HL-60 (cell line): ENCODE measurements around the gene DIRAS2.

Experiments
- DNase-seq, 2 experiments: peaks; one replicate each; pipeline ENCODE4 v3.0.0-alpha.2; 2010 to 2020; ENCODE audit warnings: low read depth in 1 of 2, low spot score in 1 of 2
- H3K27ac ChIP-seq: fragments of 250-450 bp; sonication (Bioruptor Pico); replicated peaks from 2 replicates; pipeline ENCODE4 v1.5.1; 2020; ENCODE audit warnings: mild to moderate bottlenecking, moderate library complexity
- H3K27me3 ChIP-seq: fragments of 250-450 bp; sonication (Bioruptor Pico); 2 replicates; pipeline ENCODE4 v1.5.1; 2021; ENCODE audit warnings: mild to moderate bottlenecking, moderate library complexity; ENCODE audit not compliant: insufficient read depth, poor library complexity, severe bottlenecking
- H3K4me3 ChIP-seq: replicated peaks from 2 replicates; pipeline ENCODE4 v1.5.1; 2011; ENCODE audit warnings: mild to moderate bottlenecking, control low read depth, low read length; ENCODE audit not compliant: insufficient read depth
- GABPA ChIP-seq: IDR thresholded peaks from 2 replicates; pipeline ENCODE4 v1.6.1; 2012; ENCODE audit warnings: low read depth
- POLR2AphosphoS5 ChIP-seq: IDR thresholded peaks from 2 replicates; pipeline ENCODE4 v1.6.1; 2012; ENCODE audit warnings: low read depth
- SPI1 ChIP-seq: IDR thresholded peaks from 2 replicates; pipeline ENCODE4 v1.6.1; 2012; ENCODE audit warnings: low read depth, mild to moderate bottlenecking, borderline replicate concordance
- TF ChIP-seq, protein P1 (sequence below): IDR thresholded peaks from one replicate; pipeline ENCODE4 v1.5.1; 2011; ENCODE audit warnings: low read length, control low read depth, inconsistent platforms; ENCODE audit not compliant: insufficient read depth
- TF ChIP-seq, protein P2 (sequence below): IDR thresholded peaks from 2 replicates; pipeline ENCODE4 v1.6.1; 2012; ENCODE audit warnings: low read depth; ENCODE audit not compliant: insufficient replicate concordance

The DIRAS2 gene

DNA sequence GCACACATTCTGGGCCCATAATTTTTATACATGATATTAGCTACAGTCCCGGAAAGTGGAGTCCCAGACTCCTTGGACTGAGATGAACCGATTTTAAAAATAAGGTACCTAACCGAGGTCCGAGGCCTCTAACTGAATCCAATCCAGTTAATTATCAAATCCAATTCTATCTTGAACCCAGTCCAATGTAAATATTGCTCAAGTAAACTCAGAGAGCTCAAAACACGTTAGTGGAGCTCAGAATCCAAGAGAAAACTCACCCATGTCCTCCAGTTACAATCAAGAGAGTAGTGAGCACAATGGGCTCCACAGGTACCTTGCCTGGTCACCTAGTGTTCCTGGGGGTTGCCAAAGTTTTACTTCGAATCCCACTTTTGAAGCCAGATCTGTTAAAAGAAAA, 37.9 kb upstream of the DIRAS2 start:
- Histone ChIP-seq H3K27ac (no peak overlapping the region), H3K27me3 (peaks cover 3% of the 10 kb centered on the region), H3K4me3 (no peak overlapping the region)
- TF ChIP-seq SPI1 (no peak), GABPA (no peak), POLR2AphosphoS5 (no peak)
- TF ChIP-seq, protein P1, sequence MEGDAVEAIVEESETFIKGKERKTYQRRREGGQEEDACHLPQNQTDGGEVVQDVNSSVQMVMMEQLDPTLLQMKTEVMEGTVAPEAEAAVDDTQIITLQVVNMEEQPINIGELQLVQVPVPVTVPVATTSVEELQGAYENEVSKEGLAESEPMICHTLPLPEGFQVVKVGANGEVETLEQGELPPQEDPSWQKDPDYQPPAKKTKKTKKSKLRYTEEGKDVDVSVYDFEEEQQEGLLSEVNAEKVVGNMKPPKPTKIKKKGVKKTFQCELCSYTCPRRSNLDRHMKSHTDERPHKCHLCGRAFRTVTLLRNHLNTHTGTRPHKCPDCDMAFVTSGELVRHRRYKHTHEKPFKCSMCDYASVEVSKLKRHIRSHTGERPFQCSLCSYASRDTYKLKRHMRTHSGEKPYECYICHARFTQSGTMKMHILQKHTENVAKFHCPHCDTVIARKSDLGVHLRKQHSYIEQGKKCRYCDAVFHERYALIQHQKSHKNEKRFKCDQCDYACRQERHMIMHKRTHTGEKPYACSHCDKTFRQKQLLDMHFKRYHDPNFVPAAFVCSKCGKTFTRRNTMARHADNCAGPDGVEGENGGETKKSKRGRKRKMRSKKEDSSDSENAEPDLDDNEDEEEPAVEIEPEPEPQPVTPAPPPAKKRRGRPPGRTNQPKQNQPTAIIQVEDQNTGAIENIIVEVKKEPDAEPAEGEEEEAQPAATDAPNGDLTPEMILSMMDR: no peak
- TF ChIP-seq, protein P2, sequence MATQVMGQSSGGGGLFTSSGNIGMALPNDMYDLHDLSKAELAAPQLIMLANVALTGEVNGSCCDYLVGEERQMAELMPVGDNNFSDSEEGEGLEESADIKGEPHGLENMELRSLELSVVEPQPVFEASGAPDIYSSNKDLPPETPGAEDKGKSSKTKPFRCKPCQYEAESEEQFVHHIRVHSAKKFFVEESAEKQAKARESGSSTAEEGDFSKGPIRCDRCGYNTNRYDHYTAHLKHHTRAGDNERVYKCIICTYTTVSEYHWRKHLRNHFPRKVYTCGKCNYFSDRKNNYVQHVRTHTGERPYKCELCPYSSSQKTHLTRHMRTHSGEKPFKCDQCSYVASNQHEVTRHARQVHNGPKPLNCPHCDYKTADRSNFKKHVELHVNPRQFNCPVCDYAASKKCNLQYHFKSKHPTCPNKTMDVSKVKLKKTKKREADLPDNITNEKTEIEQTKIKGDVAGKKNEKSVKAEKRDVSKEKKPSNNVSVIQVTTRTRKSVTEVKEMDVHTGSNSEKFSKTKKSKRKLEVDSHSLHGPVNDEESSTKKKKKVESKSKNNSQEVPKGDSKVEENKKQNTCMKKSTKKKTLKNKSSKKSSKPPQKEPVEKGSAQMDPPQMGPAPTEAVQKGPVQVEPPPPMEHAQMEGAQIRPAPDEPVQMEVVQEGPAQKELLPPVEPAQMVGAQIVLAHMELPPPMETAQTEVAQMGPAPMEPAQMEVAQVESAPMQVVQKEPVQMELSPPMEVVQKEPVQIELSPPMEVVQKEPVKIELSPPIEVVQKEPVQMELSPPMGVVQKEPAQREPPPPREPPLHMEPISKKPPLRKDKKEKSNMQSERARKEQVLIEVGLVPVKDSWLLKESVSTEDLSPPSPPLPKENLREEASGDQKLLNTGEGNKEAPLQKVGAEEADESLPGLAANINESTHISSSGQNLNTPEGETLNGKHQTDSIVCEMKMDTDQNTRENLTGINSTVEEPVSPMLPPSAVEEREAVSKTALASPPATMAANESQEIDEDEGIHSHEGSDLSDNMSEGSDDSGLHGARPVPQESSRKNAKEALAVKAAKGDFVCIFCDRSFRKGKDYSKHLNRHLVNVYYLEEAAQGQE: no peak
- DNase-seq: no peak

DNA sequence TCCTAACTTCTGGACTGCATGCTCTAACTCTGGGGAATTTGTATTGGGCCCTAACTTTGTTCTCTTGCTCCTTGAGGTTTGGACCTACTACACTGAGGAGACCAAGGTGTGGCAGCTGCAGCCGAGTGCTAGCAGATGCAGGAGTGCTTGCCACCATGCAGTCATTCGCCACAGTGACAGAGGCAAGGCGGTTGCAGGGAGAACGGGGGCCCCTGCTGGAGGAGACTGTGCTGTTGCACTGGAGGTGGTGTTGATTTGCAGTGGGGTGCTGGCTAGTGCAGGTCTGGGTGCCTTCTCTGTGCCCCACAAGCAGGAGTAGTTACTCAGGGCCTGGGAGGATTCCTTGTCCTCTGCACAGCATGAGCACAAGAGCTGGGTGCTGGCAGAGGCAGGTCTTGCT, 22.4 kb upstream of the DIRAS2 start:
- TF ChIP-seq GABPA (no peak), SPI1 (no peak), POLR2AphosphoS5 (no peak)
- TF ChIP-seq, protein P1: no peak
- TF ChIP-seq, protein P2: no peak
- no peak for DNase-seq
- H3K4me3 ChIP-seq: no peak overlapping the region
- H3K27me3 ChIP-seq: peaks cover 8% of the 10 kb centered on the region
- H3K27ac ChIP-seq: no peak overlapping the region

DNA sequence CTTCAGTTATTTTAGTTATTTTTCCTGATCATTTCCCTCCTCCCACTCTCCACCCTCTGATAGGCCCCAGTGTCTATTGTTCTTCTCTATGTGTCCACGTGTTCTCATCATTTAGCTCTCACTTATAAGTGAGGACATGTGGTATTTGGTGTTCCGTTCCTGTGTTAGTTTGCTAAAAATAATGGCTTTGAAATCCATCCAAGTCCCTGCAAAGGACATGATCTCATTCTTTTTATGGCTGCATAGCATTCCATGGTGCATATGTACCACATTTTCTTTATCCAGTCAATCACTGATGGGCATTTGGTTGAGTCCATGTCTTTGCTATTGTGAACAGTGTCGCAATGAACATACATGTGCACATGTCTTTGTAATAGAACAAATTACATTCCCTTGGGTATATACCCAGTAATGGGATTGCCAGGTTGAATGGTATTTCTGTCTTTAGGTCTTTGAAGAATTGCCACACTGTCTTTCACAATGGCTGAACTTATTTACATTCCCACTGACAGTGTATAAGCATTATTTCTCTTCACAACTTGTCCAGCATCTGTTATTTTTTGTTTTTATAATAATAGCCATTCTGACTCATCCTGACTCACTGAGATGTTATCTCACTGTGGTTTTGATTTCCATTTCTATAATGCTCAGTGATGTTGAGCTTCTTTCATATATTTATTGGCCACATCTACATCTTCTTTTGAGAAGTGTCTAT, 17.2 kb upstream of the DIRAS2 start:
- Histone ChIP-seq H3K27ac (no peak overlapping the region), H3K27me3 (peaks cover 8% of the 10 kb centered on the region), H3K4me3 (no peak overlapping the region)
- no peak for DNase-seq
- TF ChIP-seq, protein P1: no peak
- no peak for TF ChIP-seq POLR2AphosphoS5
- no peak for TF ChIP-seq SPI1
- TF ChIP-seq, protein P2: no peak
- no peak for TF ChIP-seq GABPA
